T-cell (primary cell): ENCODE results near the gene ZCWPW1. TPM values are rescaled to one million over a fixed set of nuclear protein-coding genes. Genes with fewer than 3 reads are reported as not detected.
"Not testable (repeated sequence)": the region's sequence is repeated elsewhere in the genome, so short reads cannot be mapped to it uniquely, and the experiment has no call there.

Experiments used
- ATAC-seq, 4 experiments: fragments of 200-7000 bp in 3 of 4; fragments of 150-1000 bp in 1 of 4; cut with Tn5 transposase; replicated peaks in 1 of 4; 1 replicate in 3 of 4; 2 replicates in 1 of 4; pipeline ENCODE4 v1.10.0; 2021; ENCODE audit warnings: moderate library complexity in 3 of 4, mild to moderate bottlenecking in 2 of 4, moderate number of reproducible peaks in 1 of 4
- CTCF ChIA-PET, 2 donors: fragments of 300-600 bp; sonication (Branson Sonifier 250); formaldehyde crosslinking; loops; one replicate each; lab custom pipeline; 2022; ENCODE audit warnings: antibody characterized with exemption in 2 of 2; lab: Charles Lee
- POLR2A ChIA-PET, 2 donors: fragments of 300-600 bp; sonication (Branson Sonifier 250); formaldehyde crosslinking; loops; one replicate each; lab custom pipeline; 2022; ENCODE audit warnings: antibody characterized with exemption in 2 of 2; lab: Charles Lee
- DNase-seq, 35 experiments: peaks; one replicate each; pipeline versions ENCODE4 v3.0.0 to v3.0.0-alpha.2; 2013 to 2023
- H3K27ac ChIP-seq: one replicate; pipeline ENCODE4 v1.5.1; 2013; ENCODE audit warnings: low read length
- H3K27me3 ChIP-seq, 2 experiments: replicated peaks in 1 of 2; 1 replicate in 1 of 2; 2 replicates in 1 of 2; pipeline versions ENCODE4 v1.6.1 to v1.7.0; 2013; ENCODE audit warnings: low read length in 1 of 2, mixed read lengths in 1 of 2; ENCODE audit not compliant: control insufficient read depth in 2 of 2, insufficient read depth in 2 of 2; ENCODE audit errors: extremely low read depth in 1 of 2
- H3K36me3 ChIP-seq, 2 donors: 1 replicate in 1 of 2; 2 replicates in 1 of 2; pipeline versions ENCODE4 v1.6.1 to v1.7.0; 2013; ENCODE audit warnings: low read length in 1 of 2; ENCODE audit not compliant: control insufficient read depth in 2 of 2, insufficient read depth in 1 of 2; ENCODE audit errors: extremely low read depth in 1 of 2
- H3K4me1 ChIP-seq, 2 experiments: 1 replicate in 1 of 2; 2 replicates in 1 of 2; pipeline versions ENCODE4 v1.6.1 to v1.7.0; 2013; ENCODE audit warnings: low read length in 2 of 2, mixed read lengths in 1 of 2; ENCODE audit not compliant: insufficient read depth in 2 of 2, control insufficient read depth in 1 of 2; ENCODE audit errors: extremely low read depth in 1 of 2
- H3K4me3 ChIP-seq, 2 donors: 1 replicate in 1 of 2; 2 replicates in 1 of 2; pipeline versions ENCODE4 v1.5.1 to v1.7.0; 2013; ENCODE audit warnings: mild to moderate bottlenecking in 2 of 2, low read length in 1 of 2, moderate library complexity in 1 of 2; ENCODE audit not compliant: control insufficient read depth in 1 of 2; ENCODE audit errors: extremely low read depth in 1 of 2
- H3K9me3 ChIP-seq: 2 replicates; pipeline ENCODE4 v1.7.0; 2013
- H3K27ac Mint-ChIP-seq, 2 donors: one replicate each; pipeline ENCODE4 v1.8.0; 2020 to 2021; ENCODE audit warnings: mild to moderate bottlenecking in 2 of 2, mixed read lengths in 2 of 2
- H3K27me3 Mint-ChIP-seq, 2 donors: one replicate each; pipeline ENCODE4 v1.8.0; 2021 to 2022; ENCODE audit warnings: mixed read lengths in 2 of 2
- H3K36me3 Mint-ChIP-seq: one replicate; pipeline ENCODE4 v1.8.0; 2021; ENCODE audit warnings: mixed read lengths
- H3K4me1 Mint-ChIP-seq, 3 donors: one replicate each; pipeline ENCODE4 v1.8.0; 2020 to 2022; ENCODE audit warnings: mixed read lengths in 3 of 3, mild to moderate bottlenecking in 1 of 3
- H3K4me3 Mint-ChIP-seq, 3 donors: one replicate each; pipeline ENCODE4 v1.8.0; 2020 to 2022; ENCODE audit warnings: mild to moderate bottlenecking in 3 of 3, mixed read lengths in 3 of 3, moderate library complexity in 3 of 3
- H3K9me3 Mint-ChIP-seq, 3 donors: one replicate each; pipeline ENCODE4 v1.8.0; 2020 to 2022; ENCODE audit warnings: mixed read lengths in 3 of 3
- WGBS: methylation state at CpG from one replicate; pipeline ENCODE4 v1.1.5; 2013; ENCODE audit warnings: missing lambda C conversion rate; ENCODE audit not compliant: insufficient coverage; 5-methylcytosine and 5-hydroxymethylcytosine counted together
- total RNA-seq, 35 experiments: library from RNA in 6 of 35; stranded (reverse) in 6 of 35; fragments of 120-200 nt in 1 of 35; gene quantifications; one replicate each; pipeline versions ENCODE4 v1.2.1 to v1.2.4 and lab custom pipeline; 2013 to 2026

The ZCWPW1 gene
- total RNA-seq, 5 donors from 2014 or later (not counting 1 experiment from before 2014, with no cell fraction given): 6.9 to 13.9 (median 12.0) TPM

GRCh38 chr7:100456562-100456961, 28.1 kb upstream of the ZCWPW1 start:
- Mint-ChIP-seq H3K4me1 (peaks cover 9 to 18% (median 16%) of the 10 kb centered on the region in 3 donors), H3K27me3 (no peaks in the 10 kb centered on the region), H3K9me3 (no peaks in the 10 kb centered on the region), H3K36me3 (peaks cover 9% of the 10 kb centered on the region), H3K4me3 (no peak overlapping the region), H3K27ac (no peak overlapping the region)
- ChIA-PET POLR2A (no interaction called here), CTCF (interaction anchor here in 1 of 2 donors (0.7 to 1.5 kb wide), 2 partner anchors 12 to 118 kb away, joined by 5 to 6 read pairs; no protein-coding TSS in a partner anchor)
- DNase-seq (no peak), ATAC-seq (no peak)
- Histone ChIP-seq H3K36me3 (peaks cover 8 to 9% of the 10 kb centered on the region in 2 donors), H3K27me3 (no peaks in the 10 kb centered on the region), H3K27ac (no peak overlapping the region), H3K9me3 (no peaks in the 10 kb centered on the region), H3K4me3 (no peak overlapping the region), H3K4me1 (peaks cover 0 to 17% of the 10 kb centered on the region in 2 experiments)
- WGBS: 94% methylated on average over 8 of the region's 14 CpGs

- Mint-ChIP-seq H3K36me3 (peaks cover 9% of the 10 kb centered on the region), H3K4me1 (peaks cover 9 to 22% (median 22%) of the 10 kb centered on the region in 3 donors), H3K4me3 (peak overlapping the region in 1 of 3 donors; percentile 53), H3K27ac (peak overlapping the region; percentile 81 to 84), H3K27me3 (no peaks in the 10 kb centered on the region), H3K9me3 (no peaks in the 10 kb centered on the region)
- no peaks in the 10 kb centered on the region for H3K9me3 ChIP-seq
- ChIA-PET CTCF (interaction anchor here (0.5 to 1.9 kb wide), 7 partner anchors 10 to 624 kb away, joined by 3 to 6 read pairs (median 3); partner anchors contain the start of gene ACTL6B (in 1 of the 2)), POLR2A (no interaction called here)
- H3K4me1 ChIP-seq: peaks cover 0 to 25% of the 10 kb centered on the region in 2 experiments
- peaks cover 0 to 1% of the 10 kb centered on the region in 2 experiments for H3K27me3 ChIP-seq
- ATAC-seq (no peak), DNase-seq (no peak)
- peaks cover 0 to 4% of the 10 kb centered on the region in 2 donors for H3K36me3 ChIP-seq
- H3K27ac ChIP-seq: no peak overlapping the region
- H3K4me3 ChIP-seq: no peak overlapping the region
- WGBS: 100% methylated on average over 1 of the region's 3 CpGs
These were observed 26.7 kb upstream of the ZCWPW1 start for GRCh38 chr7:100455206-100455605.

GRCh38 chr7:100453854-100454253, 25.4 kb upstream of the ZCWPW1 start:
- H3K4me1 ChIP-seq: peaks cover 0 to 28% of the 10 kb centered on the region in 2 experiments
- not testable (repeated sequence) for H3K27ac ChIP-seq, H3K36me3 ChIP-seq, H3K27me3 ChIP-seq, H3K4me3 ChIP-seq, DNase-seq, H3K27me3 Mint-ChIP-seq, H3K36me3 Mint-ChIP-seq, H3K4me3 Mint-ChIP-seq, H3K9me3 ChIP-seq, ATAC-seq, H3K9me3 Mint-ChIP-seq
- peak overlapping the region in 1 of 2 donors; percentile 81 for H3K27ac Mint-ChIP-seq
- ChIA-PET POLR2A (interaction anchor here in 1 of 2 donors (0.6 to 0.9 kb wide), 3 partner anchors 9 to 34 kb away, joined by 4 to 6 read pairs (median 4); no protein-coding TSS in a partner anchor), CTCF (interaction anchor here (0.6 to 1.9 kb wide), 6 partner anchors 15 to 515 kb away, joined by 3 to 6 read pairs (median 4); no protein-coding TSS in a partner anchor)
- WGBS: 96% methylated on average over 7 of the region's 8 CpGs
- peaks cover 9 to 26% (median 22%) of the 10 kb centered on the region in 3 donors for H3K4me1 Mint-ChIP-seq

GRCh38 chr7:100452513-100452912, 24.0 kb upstream of the ZCWPW1 start:
- no peak for ATAC-seq

GRCh38 chr7:100449190-100449795, 20.8 kb upstream of the ZCWPW1 start:
- peaks cover 0 to 3% of the 10 kb centered on the region in 2 experiments for H3K27me3 ChIP-seq
- ChIA-PET CTCF (interaction anchor here (0.6 to 1.5 kb wide), 4 partner anchors 11 to 244 kb away, joined by 3 to 5 read pairs (median 3); partner anchors contain the start of gene ZCWPW1 (in 1 of the 2)), POLR2A (no interaction called here)
- no peaks in the 10 kb centered on the region for H3K27me3 Mint-ChIP-seq
- H3K27ac Mint-ChIP-seq: peak overlapping the region in 1 of 2 donors; percentile 16
- WGBS: no CpG with 5 or more reads among the region's 13 CpGs
- H3K27ac ChIP-seq: no peak overlapping the region
- peaks cover 7 to 18% (median 14%) of the 10 kb centered on the region in 3 donors for H3K4me1 Mint-ChIP-seq
- no peaks in the 10 kb centered on the region for H3K36me3 Mint-ChIP-seq
- H3K4me1 ChIP-seq: peaks cover 2 to 31% of the 10 kb centered on the region in 2 experiments
- H3K4me3 ChIP-seq: no peak overlapping the region
- no peaks in the 10 kb centered on the region for H3K9me3 Mint-ChIP-seq
- DNase-seq: no peak
- no peak for ATAC-seq
- no peaks in the 10 kb centered on the region for H3K36me3 ChIP-seq
- no peaks in the 10 kb centered on the region for H3K9me3 ChIP-seq
- peak overlapping the region in 2 of 3 donors; percentile 22 to 25 for H3K4me3 Mint-ChIP-seq

More at GRCh38 chr7:100452513-100452912, 24.0 kb upstream of the ZCWPW1 start:
- DNase-seq: no peak
- Mint-ChIP-seq H3K27me3 (no peaks in the 10 kb centered on the region), H3K4me3 (no peak overlapping the region), H3K36me3 (no peaks in the 10 kb centered on the region), H3K4me1 (peaks cover 9 to 26% (median 22%) of the 10 kb centered on the region in 3 donors), H3K27ac (no peak overlapping the region), H3K9me3 (no peaks in the 10 kb centered on the region)
- Histone ChIP-seq H3K9me3 (no peaks in the 10 kb centered on the region), H3K4me1 (peaks cover 0 to 28% of the 10 kb centered on the region in 2 experiments), H3K36me3 (no peaks in the 10 kb centered on the region), H3K4me3 (no peak overlapping the region), H3K27me3 (peaks cover 0 to 3% of the 10 kb centered on the region in 2 experiments), H3K27ac (no peak overlapping the region)
- ChIA-PET POLR2A (interaction anchor here in 1 of 2 donors (0.6 kb wide), 1 partner anchor 12 kb away, joined by 3 read pairs; no protein-coding TSS in a partner anchor), CTCF (no interaction called here)
- WGBS: 100% methylated on average over 1 of the region's 3 CpGs

GRCh38 chr7:100447363-100447762, 18.9 kb upstream of the ZCWPW1 start:
- H3K4me3 Mint-ChIP-seq, H3K36me3 Mint-ChIP-seq, H3K9me3 Mint-ChIP-seq, H3K27me3 Mint-ChIP-seq, H3K36me3 ChIP-seq, H3K9me3 ChIP-seq, H3K27ac ChIP-seq, H3K4me3 ChIP-seq, H3K27ac Mint-ChIP-seq, ATAC-seq, DNase-seq, H3K27me3 ChIP-seq: not testable (repeated sequence)
- H3K4me1 ChIP-seq: peaks cover 2 to 22% of the 10 kb centered on the region in 2 experiments
- peaks cover 7 to 25% (median 11%) of the 10 kb centered on the region in 3 donors for H3K4me1 Mint-ChIP-seq
- ChIA-PET POLR2A (interaction anchor here in 1 of 2 donors (0.7 kb wide), 1 partner anchor 13 kb away, joined by 6 read pairs; no protein-coding TSS in a partner anchor), CTCF (interaction anchor here (0.6 to 1.3 kb wide), 4 partner anchors 12 to 1961 kb away, joined by 3 to 4 read pairs (median 3); no protein-coding TSS in a partner anchor)
- 91% methylated on average over 5 of the region's 8 CpGs for WGBS
